WTC11 (cell line): ENCODE measurements around the gene PMF1.

Experiments
- ATF2 ChIP-seq: sonication (generic); formaldehyde crosslinking; IDR thresholded peaks from 2 replicates; pipeline ENCODE4 v1.8.1; 2022; ENCODE audit warnings: low read depth, missing genetic modification reagents, borderline replicate concordance
- CTCF ChIP-seq: fragments of 200-600 bp; IDR thresholded peaks from 2 replicates; pipeline ENCODE4 v1.8.0; 2022; ENCODE audit warnings: antibody characterized with exemption
- HMGA2 ChIP-seq: fragments of 250-450 bp; sonication (Bioruptor Pico); IDR thresholded peaks from 2 replicates; pipeline ENCODE4 v1.4.0; 2021; ENCODE audit warnings: mild to moderate bottlenecking, moderate library complexity
- MYBL2 ChIP-seq: sonication (generic); formaldehyde crosslinking; IDR thresholded peaks from 2 replicates; pipeline ENCODE4 v1.8.1; 2023; ENCODE audit warnings: mild to moderate bottlenecking, moderate library complexity, missing genetic modification reagents
- TF ChIP-seq, protein P1 (sequence below): sonication (generic); formaldehyde crosslinking; conservative IDR thresholded peaks from 2 replicates; pipeline ENCODE4 v1.8.1; 2022; ENCODE audit warnings: mild to moderate bottlenecking, missing genetic modification reagents

GRCh38 chr1:156284112-156284511 is 71.3 kb downstream of the PMF1 start, which contains the start of gene TMEM79:
- TF ChIP-seq, protein P1, sequence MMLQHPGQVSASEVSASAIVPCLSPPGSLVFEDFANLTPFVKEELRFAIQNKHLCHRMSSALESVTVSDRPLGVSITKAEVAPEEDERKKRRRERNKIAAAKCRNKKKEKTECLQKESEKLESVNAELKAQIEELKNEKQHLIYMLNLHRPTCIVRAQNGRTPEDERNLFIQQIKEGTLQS (CRISPR knock-in tag), result no peak
- TF ChIP-seq CTCF (no peak), MYBL2 (CRISPR knock-in tag) (no peak), ATF2 (CRISPR knock-in tag) (no peak), HMGA2 (CRISPR knock-in tag) (no peak)
